HEK293 (cell line): ENCODE data around the gene PRKACB.

Experiments
- CTCF ChIA-PET: fragments of 350-600 bp; formaldehyde crosslinking; extraction: SDS; loops from one replicate; lab custom pipeline; 2021; ENCODE audit warnings: antibody characterized with exemption; lab: Yijun Ruan, JAX
- POLR2A ChIA-PET: fragments of 300-600 bp; formaldehyde crosslinking; extraction: SDS; loops from one replicate; lab custom pipeline; 2020; ENCODE audit warnings: antibody characterized with exemption, inconsistent platforms; lab: Yijun Ruan, JAX
- H3K27ac ChIP-seq: fragments of 200-500 bp; sonication (Bioruptor generic); 2 replicates; pipeline ENCODE4 v1.5.1; 2014; ENCODE audit warnings: low read depth, low read length, control low read depth, inconsistent platforms; ENCODE audit errors: extremely low read depth
- H3K36me3 ChIP-seq, 2 experiments: fragments of 200-500 bp in 1 of 2; sonication (Bioruptor generic) in 1 of 2; 1 replicate in 1 of 2; 2 replicates in 1 of 2; pipeline ENCODE4 v1.5.1; 2014 to 2017; ENCODE audit warnings: inconsistent platforms in 2 of 2, low read length in 2 of 2; ENCODE audit not compliant: control insufficient read depth in 2 of 2, insufficient read depth in 1 of 2
- H3K4me1 ChIP-seq: fragments of 200-500 bp; sonication (Bioruptor generic); 2 replicates; pipeline ENCODE4 v1.5.1; 2014; ENCODE audit warnings: mild to moderate bottlenecking, low read length, inconsistent platforms; ENCODE audit not compliant: control insufficient read depth, insufficient read depth
- H3K4me3 ChIP-seq: 2 replicates; pipeline ENCODE4 v1.5.1; 2011; ENCODE audit warnings: low read depth, mild to moderate bottlenecking, control low read depth, low read length, moderate library complexity
- H3K9me3 ChIP-seq: fragments of 200-500 bp; sonication (Bioruptor generic); 2 replicates; pipeline ENCODE4 v1.5.1; 2014; ENCODE audit warnings: low read depth, low read length, inconsistent platforms; ENCODE audit not compliant: control insufficient read depth, insufficient read depth
- KLF1 ChIP-seq: fragments of 450-650 bp; formaldehyde crosslinking; IDR thresholded peaks from 2 replicates; pipeline ENCODE4 v1.5.1; 2016; ENCODE audit warnings: missing biosample characterization, missing genetic modification characterization
- KLF8 ChIP-seq: fragments of 450-650 bp; formaldehyde crosslinking; IDR thresholded peaks from 2 replicates; pipeline ENCODE4 v1.5.1; 2016; ENCODE audit warnings: missing biosample characterization, missing genetic modification characterization
- REPIN1 ChIP-seq: fragments of 450-650 bp; formaldehyde crosslinking; IDR thresholded peaks from 2 replicates; pipeline ENCODE4 v1.5.1; 2017; ENCODE audit warnings: missing biosample characterization, missing genetic modification characterization, low read depth
- SP2 ChIP-seq: fragments of 450-650 bp; formaldehyde crosslinking; IDR thresholded peaks from 2 replicates; pipeline ENCODE4 v1.5.1; 2016; ENCODE audit warnings: missing biosample characterization, missing genetic modification characterization
- ZBTB21 ChIP-seq: fragments of 450-650 bp; formaldehyde crosslinking; IDR thresholded peaks from 2 replicates; pipeline ENCODE4 v1.5.1; 2017; ENCODE audit warnings: missing biosample characterization, missing genetic modification characterization
- ZFP3 ChIP-seq: fragments of 450-650 bp; formaldehyde crosslinking; IDR thresholded peaks from 2 replicates; pipeline ENCODE4 v1.5.1; 2016; ENCODE audit warnings: low read depth, missing biosample characterization, missing genetic modification characterization
- ZFP41 ChIP-seq: fragments of 450-650 bp; formaldehyde crosslinking; IDR thresholded peaks from 2 replicates; pipeline ENCODE4 v1.5.1; 2016; ENCODE audit warnings: missing biosample characterization, missing genetic modification characterization, borderline replicate concordance
- ZNF114 ChIP-seq: fragments of 450-650 bp; formaldehyde crosslinking; IDR thresholded peaks from 2 replicates; pipeline ENCODE4 v1.5.0; 2017; ENCODE audit warnings: missing biosample characterization, missing genetic modification characterization
- ZNF157 ChIP-seq: fragments of 450-650 bp; formaldehyde crosslinking; IDR thresholded peaks from 2 replicates; pipeline ENCODE4 v1.5.1; 2016; ENCODE audit warnings: missing biosample characterization, missing genetic modification characterization
- ZNF16 ChIP-seq: fragments of 450-650 bp; formaldehyde crosslinking; IDR thresholded peaks from 2 replicates; pipeline ENCODE4 v1.5.1; 2016; ENCODE audit warnings: low read depth, missing biosample characterization, missing genetic modification characterization
- ZNF169 ChIP-seq: fragments of 450-650 bp; formaldehyde crosslinking; IDR thresholded peaks from 2 replicates; pipeline ENCODE4 v1.5.1; 2016; ENCODE audit warnings: missing biosample characterization, missing genetic modification characterization
- ZNF211 ChIP-seq: fragments of 450-650 bp; formaldehyde crosslinking; IDR thresholded peaks from 2 replicates; pipeline ENCODE4 v1.5.1; 2016; ENCODE audit warnings: low read depth, missing biosample characterization, missing genetic modification characterization
- ZNF292 ChIP-seq: fragments of 450-650 bp; formaldehyde crosslinking; IDR thresholded peaks from 2 replicates; pipeline ENCODE4 v1.5.1; 2016; ENCODE audit warnings: low read depth, missing biosample characterization, missing genetic modification characterization, borderline replicate concordance
- ZNF302 ChIP-seq: fragments of 450-650 bp; formaldehyde crosslinking; IDR thresholded peaks from 2 replicates; pipeline ENCODE4 v1.5.1; 2016; ENCODE audit warnings: missing biosample characterization, missing genetic modification characterization, low read depth
- ZNF404 ChIP-seq: fragments of 450-650 bp; formaldehyde crosslinking; IDR thresholded peaks from 2 replicates; pipeline ENCODE4 v1.5.1; 2017; ENCODE audit warnings: missing biosample characterization, missing genetic modification characterization
- ZNF558 ChIP-seq: fragments of 450-650 bp; formaldehyde crosslinking; IDR thresholded peaks from 2 replicates; pipeline ENCODE4 v1.5.1; 2016; ENCODE audit warnings: missing biosample characterization, missing genetic modification characterization
- ZNF600 ChIP-seq: fragments of 450-650 bp; formaldehyde crosslinking; IDR thresholded peaks from 2 replicates; pipeline ENCODE4 v1.5.1; 2016; ENCODE audit warnings: missing biosample characterization, missing genetic modification characterization
- ZNF621 ChIP-seq: fragments of 450-650 bp; formaldehyde crosslinking; IDR thresholded peaks from 2 replicates; pipeline ENCODE4 v1.5.1; 2017; ENCODE audit warnings: missing biosample characterization, missing genetic modification characterization
- ZNF660 ChIP-seq: fragments of 450-650 bp; IDR thresholded peaks from 2 replicates; pipeline ENCODE4 v1.5.1; 2018; ENCODE audit warnings: missing biosample characterization, mild to moderate bottlenecking, missing genetic modification characterization
- ZNF747 ChIP-seq: fragments of 450-650 bp; formaldehyde crosslinking; IDR thresholded peaks from 2 replicates; pipeline ENCODE4 v1.5.1; 2016; ENCODE audit warnings: missing biosample characterization, missing genetic modification characterization
- ZNF785 ChIP-seq: fragments of 450-650 bp; formaldehyde crosslinking; IDR thresholded peaks from 2 replicates; pipeline ENCODE4 v1.5.1; 2016; ENCODE audit warnings: missing biosample characterization, missing genetic modification characterization
- ZNF791 ChIP-seq: fragments of 450-650 bp; formaldehyde crosslinking; IDR thresholded peaks from 2 replicates; pipeline ENCODE4 v1.5.1; 2016; ENCODE audit warnings: missing biosample characterization, missing genetic modification characterization
- ZNF792 ChIP-seq: fragments of 450-650 bp; formaldehyde crosslinking; IDR thresholded peaks from 2 replicates; pipeline ENCODE4 v1.5.1; 2016; ENCODE audit warnings: missing biosample characterization, missing genetic modification characterization
- ZSCAN23 ChIP-seq: fragments of 450-650 bp; formaldehyde crosslinking; IDR thresholded peaks from 2 replicates; pipeline ENCODE4 v1.5.1; 2016; ENCODE audit warnings: missing biosample characterization, missing genetic modification characterization
- TF ChIP-seq, protein P1 (sequence below): fragments of 450-650 bp; formaldehyde crosslinking; IDR thresholded peaks from 2 replicates; pipeline ENCODE4 v1.5.1; 2016; ENCODE audit warnings: missing biosample characterization, missing genetic modification characterization
- TF ChIP-seq, protein P2 (sequence below): IDR thresholded peaks from 2 replicates; pipeline ENCODE4 v1.6.1; 2011; ENCODE audit warnings: mild to moderate bottlenecking, low read depth, low read length, borderline replicate concordance
- TF ChIP-seq, protein P3 (sequence below): fragments of 450-650 bp; formaldehyde crosslinking; IDR thresholded peaks from 2 replicates; pipeline ENCODE4 v1.5.1; 2016; ENCODE audit warnings: missing biosample characterization, missing genetic modification characterization
- TF ChIP-seq, protein P4 (sequence below): fragments of 450-650 bp; formaldehyde crosslinking; IDR thresholded peaks from 2 replicates; pipeline ENCODE4 v1.5.1; 2016; ENCODE audit warnings: missing biosample characterization, missing genetic modification characterization
- TF ChIP-seq, protein P5 (sequence below): fragments of 450-650 bp; formaldehyde crosslinking; IDR thresholded peaks from 2 replicates; pipeline ENCODE4 v1.5.1; 2016; ENCODE audit warnings: missing biosample characterization, missing genetic modification characterization

Gene PRKACB

DNA sequence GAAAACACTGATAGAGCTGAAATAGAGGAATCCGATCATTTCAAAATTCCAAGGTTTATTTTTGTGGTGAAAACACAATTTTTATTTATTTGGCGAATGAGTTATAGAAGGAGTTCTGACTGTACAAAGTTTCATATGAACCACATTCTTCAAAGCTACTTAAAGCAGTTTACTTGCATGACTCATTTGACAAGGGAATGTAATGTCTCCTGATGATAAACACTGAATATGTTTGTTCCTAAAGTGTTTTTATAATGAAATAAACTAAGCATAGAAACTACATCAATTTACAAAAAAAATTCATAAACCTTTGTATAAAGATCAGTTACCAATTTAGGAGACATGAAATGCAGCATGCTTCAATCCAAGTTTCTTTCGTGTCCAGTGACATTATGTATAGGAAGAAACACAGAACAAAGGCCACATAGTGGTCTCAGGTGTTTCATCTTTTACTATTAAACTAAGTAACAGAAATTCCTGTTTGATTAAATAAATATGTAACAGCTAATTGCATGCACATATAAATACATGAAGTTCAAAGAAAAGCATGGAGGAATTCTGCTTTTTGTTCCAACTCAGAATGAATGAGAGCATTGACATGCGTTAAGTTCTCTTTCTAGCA lies 2.5 kb downstream of the PRKACB start:
- Histone ChIP-seq H3K4me3 (no peak overlapping the region), H3K4me1 (no peaks in the 10 kb centered on the region), H3K9me3 (no peaks in the 10 kb centered on the region), H3K27ac (no peak overlapping the region), H3K36me3 (no peaks in the 10 kb centered on the region)
- POLR2A ChIA-PET: no interaction called here
- TF ChIP-seq ZNF600 (tag by site-specific recombination) (no peak), KLF1 (tag by site-specific recombination) (no peak), ZNF16 (tag by site-specific recombination) (no peak), ZNF169 (tag by site-specific recombination) (no peak), ZNF558 (tag by site-specific recombination) (no peak), ZNF747 (no peak), ZNF292 (tag by site-specific recombination) (no peak), ZSCAN23 (tag by site-specific recombination) (no peak), ZFP41 (no peak), ZBTB21 (tag by site-specific recombination) (no peak), SP2 (tag by site-specific recombination) (no peak), ZNF302 (no peak), ZNF211 (tag by site-specific recombination) (no peak)
- TF ChIP-seq, protein P1, sequence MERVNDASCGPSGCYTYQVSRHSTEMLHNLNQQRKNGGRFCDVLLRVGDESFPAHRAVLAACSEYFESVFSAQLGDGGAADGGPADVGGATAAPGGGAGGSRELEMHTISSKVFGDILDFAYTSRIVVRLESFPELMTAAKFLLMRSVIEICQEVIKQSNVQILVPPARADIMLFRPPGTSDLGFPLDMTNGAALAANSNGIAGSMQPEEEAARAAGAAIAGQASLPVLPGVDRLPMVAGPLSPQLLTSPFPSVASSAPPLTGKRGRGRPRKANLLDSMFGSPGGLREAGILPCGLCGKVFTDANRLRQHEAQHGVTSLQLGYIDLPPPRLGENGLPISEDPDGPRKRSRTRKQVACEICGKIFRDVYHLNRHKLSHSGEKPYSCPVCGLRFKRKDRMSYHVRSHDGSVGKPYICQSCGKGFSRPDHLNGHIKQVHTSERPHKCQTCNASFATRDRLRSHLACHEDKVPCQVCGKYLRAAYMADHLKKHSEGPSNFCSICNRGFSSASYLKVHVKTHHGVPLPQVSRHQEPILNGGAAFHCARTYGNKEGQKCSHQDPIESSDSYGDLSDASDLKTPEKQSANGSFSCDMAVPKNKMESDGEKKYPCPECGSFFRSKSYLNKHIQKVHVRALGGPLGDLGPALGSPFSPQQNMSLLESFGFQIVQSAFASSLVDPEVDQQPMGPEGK (tag by site-specific recombination): no peak
- TF ChIP-seq, protein P2, sequence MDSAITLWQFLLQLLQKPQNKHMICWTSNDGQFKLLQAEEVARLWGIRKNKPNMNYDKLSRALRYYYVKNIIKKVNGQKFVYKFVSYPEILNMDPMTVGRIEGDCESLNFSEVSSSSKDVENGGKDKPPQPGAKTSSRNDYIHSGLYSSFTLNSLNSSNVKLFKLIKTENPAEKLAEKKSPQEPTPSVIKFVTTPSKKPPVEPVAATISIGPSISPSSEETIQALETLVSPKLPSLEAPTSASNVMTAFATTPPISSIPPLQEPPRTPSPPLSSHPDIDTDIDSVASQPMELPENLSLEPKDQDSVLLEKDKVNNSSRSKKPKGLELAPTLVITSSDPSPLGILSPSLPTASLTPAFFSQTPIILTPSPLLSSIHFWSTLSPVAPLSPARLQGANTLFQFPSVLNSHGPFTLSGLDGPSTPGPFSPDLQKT: no peak
- TF ChIP-seq, protein P3, sequence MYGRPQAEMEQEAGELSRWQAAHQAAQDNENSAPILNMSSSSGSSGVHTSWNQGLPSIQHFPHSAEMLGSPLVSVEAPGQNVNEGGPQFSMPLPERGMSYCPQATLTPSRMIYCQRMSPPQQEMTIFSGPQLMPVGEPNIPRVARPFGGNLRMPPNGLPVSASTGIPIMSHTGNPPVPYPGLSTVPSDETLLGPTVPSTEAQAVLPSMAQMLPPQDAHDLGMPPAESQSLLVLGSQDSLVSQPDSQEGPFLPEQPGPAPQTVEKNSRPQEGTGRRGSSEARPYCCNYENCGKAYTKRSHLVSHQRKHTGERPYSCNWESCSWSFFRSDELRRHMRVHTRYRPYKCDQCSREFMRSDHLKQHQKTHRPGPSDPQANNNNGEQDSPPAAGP (tag by site-specific recombination): no peak
- CTCF ChIA-PET: interaction anchor here (0.5 to 1.2 kb wide), 4 partner anchors 24 to 287 kb away, joined by 3 read pairs; no protein-coding TSS in a partner anchor

DNA sequence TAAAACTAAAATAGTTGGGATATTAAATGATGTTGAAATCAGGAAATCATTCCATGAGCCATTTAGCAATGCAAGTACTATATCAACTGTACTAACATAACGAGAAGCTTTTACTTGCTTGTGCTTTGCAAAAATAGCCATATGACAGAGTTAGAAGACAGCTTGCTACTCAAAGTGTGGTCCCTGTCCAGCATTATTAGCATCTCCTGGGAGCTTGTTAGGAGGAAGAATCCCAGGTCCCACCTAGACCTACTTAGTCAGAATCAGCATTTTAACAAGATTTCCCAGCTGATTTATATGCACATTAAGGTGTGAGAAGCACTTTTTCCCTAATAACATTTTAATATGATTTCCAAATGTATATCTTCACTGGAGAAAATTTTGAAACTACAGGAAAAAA lies 4.7 kb downstream of the PRKACB start:
- CTCF ChIA-PET: interaction anchor here (0.7 to 1.1 kb wide), 2 partner anchors 107 to 285 kb away, joined by 3 to 6 read pairs; no protein-coding TSS in a partner anchor
- POLR2A ChIA-PET: no interaction called here
- Histone ChIP-seq H3K36me3 (no peaks in the 10 kb centered on the region), H3K4me3 (no peak overlapping the region), H3K4me1 (no peaks in the 10 kb centered on the region), H3K9me3 (no peaks in the 10 kb centered on the region), H3K27ac (no peak overlapping the region)
- TF ChIP-seq ZFP3 (tag by site-specific recombination): no peak
- no peak for TF ChIP-seq ZNF785 (tag by site-specific recombination)
- no peak for TF ChIP-seq KLF8 (tag by site-specific recombination)
- TF ChIP-seq ZNF404 (tag by site-specific recombination): no peak
- TF ChIP-seq ZNF792 (tag by site-specific recombination): no peak
- no peak for TF ChIP-seq ZNF114 (tag by site-specific recombination)
- TF ChIP-seq, protein P4, sequence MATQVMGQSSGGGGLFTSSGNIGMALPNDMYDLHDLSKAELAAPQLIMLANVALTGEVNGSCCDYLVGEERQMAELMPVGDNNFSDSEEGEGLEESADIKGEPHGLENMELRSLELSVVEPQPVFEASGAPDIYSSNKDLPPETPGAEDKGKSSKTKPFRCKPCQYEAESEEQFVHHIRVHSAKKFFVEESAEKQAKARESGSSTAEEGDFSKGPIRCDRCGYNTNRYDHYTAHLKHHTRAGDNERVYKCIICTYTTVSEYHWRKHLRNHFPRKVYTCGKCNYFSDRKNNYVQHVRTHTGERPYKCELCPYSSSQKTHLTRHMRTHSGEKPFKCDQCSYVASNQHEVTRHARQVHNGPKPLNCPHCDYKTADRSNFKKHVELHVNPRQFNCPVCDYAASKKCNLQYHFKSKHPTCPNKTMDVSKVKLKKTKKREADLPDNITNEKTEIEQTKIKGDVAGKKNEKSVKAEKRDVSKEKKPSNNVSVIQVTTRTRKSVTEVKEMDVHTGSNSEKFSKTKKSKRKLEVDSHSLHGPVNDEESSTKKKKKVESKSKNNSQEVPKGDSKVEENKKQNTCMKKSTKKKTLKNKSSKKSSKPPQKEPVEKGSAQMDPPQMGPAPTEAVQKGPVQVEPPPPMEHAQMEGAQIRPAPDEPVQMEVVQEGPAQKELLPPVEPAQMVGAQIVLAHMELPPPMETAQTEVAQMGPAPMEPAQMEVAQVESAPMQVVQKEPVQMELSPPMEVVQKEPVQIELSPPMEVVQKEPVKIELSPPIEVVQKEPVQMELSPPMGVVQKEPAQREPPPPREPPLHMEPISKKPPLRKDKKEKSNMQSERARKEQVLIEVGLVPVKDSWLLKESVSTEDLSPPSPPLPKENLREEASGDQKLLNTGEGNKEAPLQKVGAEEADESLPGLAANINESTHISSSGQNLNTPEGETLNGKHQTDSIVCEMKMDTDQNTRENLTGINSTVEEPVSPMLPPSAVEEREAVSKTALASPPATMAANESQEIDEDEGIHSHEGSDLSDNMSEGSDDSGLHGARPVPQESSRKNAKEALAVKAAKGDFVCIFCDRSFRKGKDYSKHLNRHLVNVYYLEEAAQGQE: no peak
- TF ChIP-seq ZNF157 (tag by site-specific recombination): no peak
- TF ChIP-seq ZNF791 (tag by site-specific recombination): no peak
- no peak for TF ChIP-seq ZNF621
- TF ChIP-seq REPIN1 (tag by site-specific recombination): no peak
- TF ChIP-seq ZNF660: no peak
- TF ChIP-seq, protein P5, sequence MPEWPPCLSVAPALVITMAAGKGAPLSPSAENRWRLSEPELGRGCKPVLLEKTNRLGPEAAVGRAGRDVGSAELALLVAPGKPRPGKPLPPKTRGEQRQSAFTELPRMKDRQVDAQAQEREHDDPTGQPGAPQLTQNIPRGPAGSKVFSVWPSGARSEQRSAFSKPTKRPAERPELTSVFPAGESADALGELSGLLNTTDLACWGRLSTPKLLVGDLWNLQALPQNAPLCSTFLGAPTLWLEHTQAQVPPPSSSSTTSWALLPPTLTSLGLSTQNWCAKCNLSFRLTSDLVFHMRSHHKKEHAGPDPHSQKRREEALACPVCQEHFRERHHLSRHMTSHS (tag by site-specific recombination): no peak
